K562 (cell line): ENCODE measurements around the gene CMTR1. TPM values are rescaled to one million over a fixed set of nuclear protein-coding genes. Genes with fewer than 3 reads are reported as not detected.

Experiments
- ATAC-seq: fragments of 200-7000 bp; cut with Tn5 transposase; 3 replicates; pipeline ENCODE4 v1.9.1; 2020; ENCODE audit warnings: moderate library complexity
- BruUV-seq: library from RNA; stranded (reverse); fragments of 400-500 nt; replicated peaks from 2 replicates; lab custom pipeline; 2021; lab: Mats Ljungman, UMichigan
- CTCF ChIA-PET: fragments of 300-600 bp; formaldehyde crosslinking; extraction: SDS; loops from one replicate; lab custom pipeline; 2021; ENCODE audit warnings: low intra/inter-chr PET ratio; lab: Yijun Ruan, JAX
- POLR2A ChIA-PET: fragments of 300-600, 350-650 bp; sonication (Branson Sonifier 250); formaldehyde crosslinking; extraction: SDS; loops from one replicate; lab custom pipeline; 2021; ENCODE audit warnings: antibody characterized with exemption, inconsistent platforms; lab: Yijun Ruan, JAX
- DNase-seq, 4 experiments: peaks; one replicate each; pipeline versions ENCODE4 v3.0.0 to v3.0.0-alpha.2; 2011 to 2018; ENCODE audit warnings: low spot score in 3 of 4, mixed read lengths in 3 of 4; ENCODE audit errors: extremely low read depth in 1 of 4
- FAIRE-seq: peaks from 2 replicates; lab custom pipeline; 2011; peaks lifted over from hg19 to GRCh38; lab: Jason Lieb, UNC
- H2AFZ ChIP-seq: 2 replicates; pipeline ENCODE4 v1.6.0; 2011; ENCODE audit warnings: low read depth, low read length, control low read depth, inconsistent platforms
- H3K27ac ChIP-seq: fragments of 200-600 bp; 3 replicates; pipeline ENCODE4 v1.8.0; 2011; ENCODE audit warnings: low read depth, mild to moderate bottlenecking, control low read depth, inconsistent platforms, low read length, moderate library complexity, mixed read lengths; ENCODE audit errors: extremely low read depth
- H3K27me3 ChIP-seq, 2 experiments: fragments of 300-600 bp in 1 of 2; 2 replicates in 1 of 2; 3 replicates in 1 of 2; pipeline versions ENCODE4 v1.6.0 to v1.8.0; 2011; ENCODE audit warnings: inconsistent platforms in 2 of 2, low read length in 2 of 2, mild to moderate bottlenecking in 1 of 2, mixed read lengths in 1 of 2, moderate library complexity in 1 of 2; ENCODE audit not compliant: control insufficient read depth in 2 of 2, insufficient read depth in 2 of 2
- H3K36me3 ChIP-seq: fragments of 300-600 bp; 3 replicates; pipeline ENCODE4 v1.8.0; 2011; ENCODE audit warnings: mild to moderate bottlenecking, low read length, inconsistent platforms; ENCODE audit not compliant: control insufficient read depth, insufficient read depth
- H3K4me1 ChIP-seq, 2 experiments: fragments of 200-600 bp in 1 of 2; replicated peaks in 1 of 2; 2 replicates in 1 of 2; 3 replicates in 1 of 2; pipeline versions ENCODE4 v1.5.1 to v1.8.0; 2011; ENCODE audit warnings: inconsistent platforms in 2 of 2, low read length in 2 of 2, mild to moderate bottlenecking in 1 of 2, mixed read lengths in 1 of 2, moderate library complexity in 1 of 2; ENCODE audit not compliant: control insufficient read depth in 2 of 2, insufficient read depth in 2 of 2
- H3K4me2 ChIP-seq: 2 replicates; pipeline ENCODE4 v1.6.1; 2011; ENCODE audit warnings: low read length, control low read depth, inconsistent platforms, mixed read lengths; ENCODE audit not compliant: insufficient read depth
- H3K4me3 ChIP-seq: fragments of 200-600 bp; sonication (generic), shearing (Covaris generic); 2 replicates; pipeline ENCODE4 v1.5.1; 2016; ENCODE audit warnings: control low read depth, inconsistent platforms
- H3K79me2 ChIP-seq: fragments of 200-600 bp; 3 replicates; pipeline ENCODE4 v1.8.0; 2011; ENCODE audit warnings: low read length, inconsistent platforms; ENCODE audit not compliant: control insufficient read depth, insufficient read depth
- H3K9ac ChIP-seq, 2 experiments: 2 replicates each; pipeline versions ENCODE4 v1.6.0 to v1.6.1; 2011; ENCODE audit warnings: low read depth in 2 of 2, low read length in 2 of 2, control low read depth in 1 of 2, inconsistent platforms in 1 of 2, mild to moderate bottlenecking in 1 of 2, mixed read lengths in 1 of 2; ENCODE audit not compliant: insufficient read depth in 1 of 2
- H3K9me1 ChIP-seq: one replicate; pipeline ENCODE4 v1.6.0; 2011; ENCODE audit warnings: inconsistent platforms, mild to moderate bottlenecking, low read length, moderate library complexity; ENCODE audit not compliant: control insufficient read depth, insufficient read depth
- H3K9me3 ChIP-seq: replicated peaks from 2 replicates; pipeline ENCODE4 v1.5.1; 2011; ENCODE audit warnings: low read depth, low read length, inconsistent platforms; ENCODE audit not compliant: control insufficient read depth, insufficient read depth
- H4K20me1 ChIP-seq: replicated peaks from 2 replicates; pipeline ENCODE4 v1.6.1; 2011; ENCODE audit warnings: low read length, inconsistent platforms, mixed read lengths; ENCODE audit not compliant: control insufficient read depth, insufficient read depth
- HLTF ChIP-seq: fragments of 450-650 bp; IDR thresholded peaks from 2 replicates; pipeline ENCODE4 v1.6.1; 2016
- KDM4B ChIP-seq, 2 experiments: fragments of 450-650 bp in 1 of 2; sonication (generic) in 1 of 2; IDR thresholded peaks; 2 replicates each; pipeline ENCODE4 v1.6.1; 2016 to 2017; ENCODE audit warnings: borderline replicate concordance in 2 of 2, antibody characterized with exemption in 1 of 2, low read depth in 1 of 2, mild to moderate bottlenecking in 1 of 2
- KHSRP ChIP-seq: fragments of 450-650 bp; IDR thresholded peaks from 2 replicates; pipeline ENCODE4 v1.6.1; 2017
- NR1H2 ChIP-seq: sonication (generic); formaldehyde crosslinking; IDR thresholded peaks from 2 replicates; pipeline ENCODE4 v1.4.0; 2020; ENCODE audit warnings: mild to moderate bottlenecking, missing genetic modification reagents
- PRPF4 ChIP-seq: fragments of 200-400 bp; formaldehyde crosslinking; IDR thresholded peaks from one replicate; pipeline ENCODE4 v1.6.1; 2017; ENCODE audit warnings: low read length, low read depth, mild to moderate bottlenecking; ENCODE audit not compliant: insufficient read depth, poor library complexity, severe bottlenecking
- ZFP36 ChIP-seq: fragments of 150-350 bp; IDR thresholded peaks from 2 replicates; pipeline ENCODE4 v1.6.1; 2018; ENCODE audit warnings: low read length, low read depth; ENCODE audit not compliant: partially characterized antibody
- ZNF316 ChIP-seq: fragments of 450-650 bp; IDR thresholded peaks from 2 replicates; pipeline ENCODE4 v1.6.1; 2016
- ZNF77 ChIP-seq: fragments of 250-450 bp; sonication (Bioruptor Pico); IDR thresholded peaks from 2 replicates; pipeline ENCODE4 v1.5.0; 2020
- ZNF785 ChIP-seq: fragments of 250-450 bp; sonication (Bioruptor Pico); IDR thresholded peaks from 2 replicates; pipeline ENCODE4 v1.4.0; 2020; ENCODE audit warnings: mild to moderate bottlenecking
- WGBS: fragments of 100-300 bp; shearing (Covaris generic); methylation state at CpG from one replicate; pipeline ENCODE4 v1.1.6; 2016; ENCODE audit warnings: low coverage, mixed read lengths; ENCODE audit not compliant: insufficient coverage; ENCODE audit errors: missing lambda C conversion rate; 5-methylcytosine and 5-hydroxymethylcytosine counted together
- in situ Hi-C: fragments of 300-500 bp; cut with MboI; formaldehyde crosslinking; loops from 4 replicates; pipeline ENCODE4 v1.15.0; 2018; ENCODE audit warnings: inconsistent platforms, mixed read lengths
- intact Hi-C: fragments of 100-400 bp; cut with micrococcal nuclease; formaldehyde crosslinking; loops from 2 replicates; pipeline ENCODE4 v1.14.2; 2022
- polyA plus RNA-seq, 8 experiments: library from polyadenylated mRNA; depleted of rRNA in 4 of 8; stranded (reverse) in 5 of 8; unstranded in 3 of 8; fragments of >200 nt; fragmentation: Nextera tagmentation in 2 of 8; fragmentation: Illumina TruSeq in 1 of 8; extraction: Ambion mirVana in 2 of 8; extraction: Trizol in 1 of 8; gene quantifications; 2 replicates each; pipeline versions ENCODE4 v1.2.1 to v1.2.3, GENCODE V29; 2011 to 2014; ENCODE audit warnings: inconsistent platforms in 1 of 8, missing spikeins in 1 of 8
- total RNA-seq, 7 experiments: library from RNA; depleted of rRNA in 6 of 7; stranded (reverse); fragments of >200 nt in 6 of 7; fragmentation: Illumina TruSeq in 2 of 7; extraction: Trizol in 2 of 7; gene quantifications; 2 replicates each; pipeline versions ENCODE4 v1.2.1 to v1.2.3, GENCODE V29; 2011 to 2021; ENCODE audit warnings: low replicate concordance in 1 of 7
- TF ChIP-seq, protein P1 (sequence below): sonication (generic); formaldehyde crosslinking; IDR thresholded peaks from 2 replicates; pipeline ENCODE4 v1.8.0; 2022; ENCODE audit warnings: mild to moderate bottlenecking, missing genetic modification reagents
- TF ChIP-seq, protein P2 (sequence below): fragments of 250-450 bp; sonication (Bioruptor Pico); IDR thresholded peaks from 2 replicates; pipeline ENCODE4 v1.4.0; 2020; ENCODE audit warnings: mild to moderate bottlenecking, moderate library complexity
- TF ChIP-seq, protein P3 (sequence below): sonication (generic); formaldehyde crosslinking; IDR thresholded peaks from 2 replicates; pipeline ENCODE4 v1.8.0; 2022; ENCODE audit warnings: mild to moderate bottlenecking, missing genetic modification reagents

Gene CMTR1
- total and polyA plus RNA-seq, 9 of the 15 experiments (the other 6 are each of a cell fraction or from before 2014, with no cell fraction given) = 2.9 to 63.5 (median 49.5) TPM

DNA sequence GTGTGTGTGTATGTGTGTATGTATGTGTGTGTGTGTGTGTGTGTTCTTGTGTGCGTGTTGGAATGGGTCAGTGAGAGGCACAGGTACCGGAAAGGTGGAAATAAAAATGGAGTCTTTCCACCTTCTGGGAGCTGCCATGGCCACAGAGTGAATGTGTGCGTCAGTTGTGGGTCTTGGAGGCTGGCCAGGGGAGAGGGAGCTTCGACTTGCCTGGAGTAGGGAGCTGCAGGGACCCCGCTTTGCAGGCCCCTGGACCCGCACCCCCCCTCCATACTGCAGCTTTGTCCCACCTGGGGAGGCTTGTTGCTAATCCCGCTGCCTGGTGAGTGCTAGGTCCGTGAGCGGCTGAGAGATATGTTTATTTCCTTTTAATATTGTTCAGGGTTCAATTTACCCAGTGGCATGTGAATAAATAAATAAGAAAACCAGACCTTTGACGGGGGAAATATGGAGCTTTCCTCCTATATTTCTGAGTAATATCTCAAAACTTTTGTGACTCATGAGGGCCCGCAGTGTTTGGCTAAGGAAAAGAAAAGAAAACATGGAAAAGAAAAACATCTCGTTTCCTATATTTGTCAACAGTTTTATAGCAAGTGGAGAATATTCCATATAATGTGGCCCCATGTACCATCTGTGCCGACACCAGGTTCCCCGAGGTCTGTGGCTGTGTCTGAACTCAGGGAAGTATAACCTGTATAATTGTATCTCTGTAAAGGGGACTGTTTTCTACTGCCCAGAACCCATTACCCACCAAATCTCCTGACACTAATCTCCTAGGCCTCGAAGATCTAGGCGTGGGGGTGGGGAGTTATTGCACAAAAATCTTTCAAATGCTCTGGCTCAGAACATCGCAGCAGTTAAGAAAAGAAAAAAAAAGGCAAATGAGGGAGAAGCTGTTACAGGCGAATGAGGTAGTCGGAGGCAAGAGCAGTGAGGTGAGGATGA is 91.3 kb downstream of the CMTR1 start:
- Histone ChIP-seq H3K4me1 (no peaks in the 10 kb centered on the region), H3K9me3 (no peaks in the 10 kb centered on the region), H3K9me1 (no peaks in the 10 kb centered on the region), H3K9ac (no peak overlapping the region), H3K27ac (no peak overlapping the region), H3K27me3 (peaks cover 41 to 65% of the 10 kb centered on the region in 2 experiments), H3K36me3 (no peaks in the 10 kb centered on the region), H4K20me1 (no peaks in the 10 kb centered on the region), H3K4me3 (no peak overlapping the region), H3K79me2 (no peaks in the 10 kb centered on the region), H3K4me2 (no peak overlapping the region), H2AFZ (no peak overlapping the region)
- WGBS = under 1% methylated on average over 17 of the region's 19 CpGs
- no TSS peak for BruUV-seq
- ChIA-PET CTCF (no interaction called here), POLR2A (interaction anchor here (0.6 to 1.3 kb wide), 4 partner anchors 12 to 1992 kb away, joined by 3 to 4 read pairs (median 4); no protein-coding TSS in a partner anchor)
- FAIRE-seq (no peak), DNase-seq (no peak), ATAC-seq (no peak)
- in situ Hi-C loops (no loop called here), intact Hi-C loops (no loop called here)
- TF ChIP-seq ZNF316 (no peak), ZFP36 (no peak), NR1H2 (CRISPR knock-in tag) (no peak), HLTF (no peak), KDM4B (IDR thresholded peaks at IDR 0.05; ENCODE audit: borderline replicate concordance in 2 of 2, low read depth in 1 of 2) (no peak), ZNF785 (no peak), ZNF77 (CRISPR knock-in tag) (no peak), PRPF4 (no peak), KHSRP (no peak)
- TF ChIP-seq, protein P1, sequence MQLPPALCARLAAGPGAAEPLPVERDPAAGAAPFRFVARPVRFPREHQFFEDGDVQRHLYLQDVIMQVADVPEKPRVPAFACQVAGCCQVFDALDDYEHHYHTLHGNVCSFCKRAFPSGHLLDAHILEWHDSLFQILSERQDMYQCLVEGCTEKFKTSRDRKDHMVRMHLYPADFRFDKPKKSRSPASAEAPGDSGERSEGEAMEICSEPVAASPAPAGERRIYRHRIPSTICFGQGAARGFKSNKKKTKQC = no peak
- TF ChIP-seq, protein P2, sequence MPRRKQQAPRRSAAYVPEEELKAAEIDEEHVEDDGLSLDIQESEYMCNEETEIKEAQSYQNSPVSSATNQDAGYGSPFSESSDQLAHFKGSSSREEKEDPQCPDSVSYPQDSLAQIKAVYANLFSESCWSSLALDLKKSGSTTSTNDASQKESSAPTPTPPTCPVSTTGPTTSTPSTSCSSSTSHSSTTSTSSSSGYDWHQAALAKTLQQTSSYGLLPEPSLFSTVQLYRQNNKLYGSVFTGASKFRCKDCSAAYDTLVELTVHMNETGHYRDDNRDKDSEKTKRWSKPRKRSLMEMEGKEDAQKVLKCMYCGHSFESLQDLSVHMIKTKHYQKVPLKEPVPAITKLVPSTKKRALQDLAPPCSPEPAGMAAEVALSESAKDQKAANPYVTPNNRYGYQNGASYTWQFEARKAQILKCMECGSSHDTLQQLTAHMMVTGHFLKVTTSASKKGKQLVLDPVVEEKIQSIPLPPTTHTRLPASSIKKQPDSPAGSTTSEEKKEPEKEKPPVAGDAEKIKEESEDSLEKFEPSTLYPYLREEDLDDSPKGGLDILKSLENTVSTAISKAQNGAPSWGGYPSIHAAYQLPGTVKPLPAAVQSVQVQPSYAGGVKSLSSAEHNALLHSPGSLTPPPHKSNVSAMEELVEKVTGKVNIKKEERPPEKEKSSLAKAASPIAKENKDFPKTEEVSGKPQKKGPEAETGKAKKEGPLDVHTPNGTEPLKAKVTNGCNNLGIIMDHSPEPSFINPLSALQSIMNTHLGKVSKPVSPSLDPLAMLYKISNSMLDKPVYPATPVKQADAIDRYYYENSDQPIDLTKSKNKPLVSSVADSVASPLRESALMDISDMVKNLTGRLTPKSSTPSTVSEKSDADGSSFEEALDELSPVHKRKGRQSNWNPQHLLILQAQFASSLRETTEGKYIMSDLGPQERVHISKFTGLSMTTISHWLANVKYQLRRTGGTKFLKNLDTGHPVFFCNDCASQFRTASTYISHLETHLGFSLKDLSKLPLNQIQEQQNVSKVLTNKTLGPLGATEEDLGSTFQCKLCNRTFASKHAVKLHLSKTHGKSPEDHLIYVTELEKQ (CRISPR knock-in tag) = no peak
- TF ChIP-seq, protein P3, sequence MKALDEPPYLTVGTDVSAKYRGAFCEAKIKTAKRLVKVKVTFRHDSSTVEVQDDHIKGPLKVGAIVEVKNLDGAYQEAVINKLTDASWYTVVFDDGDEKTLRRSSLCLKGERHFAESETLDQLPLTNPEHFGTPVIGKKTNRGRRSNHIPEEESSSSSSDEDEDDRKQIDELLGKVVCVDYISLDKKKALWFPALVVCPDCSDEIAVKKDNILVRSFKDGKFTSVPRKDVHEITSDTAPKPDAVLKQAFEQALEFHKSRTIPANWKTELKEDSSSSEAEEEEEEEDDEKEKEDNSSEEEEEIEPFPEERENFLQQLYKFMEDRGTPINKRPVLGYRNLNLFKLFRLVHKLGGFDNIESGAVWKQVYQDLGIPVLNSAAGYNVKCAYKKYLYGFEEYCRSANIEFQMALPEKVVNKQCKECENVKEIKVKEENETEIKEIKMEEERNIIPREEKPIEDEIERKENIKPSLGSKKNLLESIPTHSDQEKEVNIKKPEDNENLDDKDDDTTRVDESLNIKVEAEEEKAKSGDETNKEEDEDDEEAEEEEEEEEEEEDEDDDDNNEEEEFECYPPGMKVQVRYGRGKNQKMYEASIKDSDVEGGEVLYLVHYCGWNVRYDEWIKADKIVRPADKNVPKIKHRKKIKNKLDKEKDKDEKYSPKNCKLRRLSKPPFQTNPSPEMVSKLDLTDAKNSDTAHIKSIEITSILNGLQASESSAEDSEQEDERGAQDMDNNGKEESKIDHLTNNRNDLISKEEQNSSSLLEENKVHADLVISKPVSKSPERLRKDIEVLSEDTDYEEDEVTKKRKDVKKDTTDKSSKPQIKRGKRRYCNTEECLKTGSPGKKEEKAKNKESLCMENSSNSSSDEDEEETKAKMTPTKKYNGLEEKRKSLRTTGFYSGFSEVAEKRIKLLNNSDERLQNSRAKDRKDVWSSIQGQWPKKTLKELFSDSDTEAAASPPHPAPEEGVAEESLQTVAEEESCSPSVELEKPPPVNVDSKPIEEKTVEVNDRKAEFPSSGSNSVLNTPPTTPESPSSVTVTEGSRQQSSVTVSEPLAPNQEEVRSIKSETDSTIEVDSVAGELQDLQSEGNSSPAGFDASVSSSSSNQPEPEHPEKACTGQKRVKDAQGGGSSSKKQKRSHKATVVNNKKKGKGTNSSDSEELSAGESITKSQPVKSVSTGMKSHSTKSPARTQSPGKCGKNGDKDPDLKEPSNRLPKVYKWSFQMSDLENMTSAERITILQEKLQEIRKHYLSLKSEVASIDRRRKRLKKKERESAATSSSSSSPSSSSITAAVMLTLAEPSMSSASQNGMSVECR = no peak
